Uterus (tissue), 2 donors: ENCODE measurements around the gene CKS1B.

ENCODE experiments used
- CTCF ChIP-seq, 4 experiments: fragments of 200-600 bp in 2 of 4; fragments of 450-650 bp in 2 of 4; sonication (generic) in 2 of 4; IDR thresholded peaks; one replicate each; pipeline ENCODE4 v1.5.1; 2016 to 2019; ENCODE audit warnings: antibody characterized with exemption in 4 of 4, mild to moderate bottlenecking in 2 of 4, moderate library complexity in 1 of 4
- POLR2A ChIP-seq, 2 donors: fragments of 450-650 bp; IDR thresholded peaks; one replicate each; pipeline ENCODE4 v1.6.1; 2016; ENCODE audit warnings: antibody characterized with exemption in 2 of 2, mild to moderate bottlenecking in 1 of 2, moderate library complexity in 1 of 2

DNA sequence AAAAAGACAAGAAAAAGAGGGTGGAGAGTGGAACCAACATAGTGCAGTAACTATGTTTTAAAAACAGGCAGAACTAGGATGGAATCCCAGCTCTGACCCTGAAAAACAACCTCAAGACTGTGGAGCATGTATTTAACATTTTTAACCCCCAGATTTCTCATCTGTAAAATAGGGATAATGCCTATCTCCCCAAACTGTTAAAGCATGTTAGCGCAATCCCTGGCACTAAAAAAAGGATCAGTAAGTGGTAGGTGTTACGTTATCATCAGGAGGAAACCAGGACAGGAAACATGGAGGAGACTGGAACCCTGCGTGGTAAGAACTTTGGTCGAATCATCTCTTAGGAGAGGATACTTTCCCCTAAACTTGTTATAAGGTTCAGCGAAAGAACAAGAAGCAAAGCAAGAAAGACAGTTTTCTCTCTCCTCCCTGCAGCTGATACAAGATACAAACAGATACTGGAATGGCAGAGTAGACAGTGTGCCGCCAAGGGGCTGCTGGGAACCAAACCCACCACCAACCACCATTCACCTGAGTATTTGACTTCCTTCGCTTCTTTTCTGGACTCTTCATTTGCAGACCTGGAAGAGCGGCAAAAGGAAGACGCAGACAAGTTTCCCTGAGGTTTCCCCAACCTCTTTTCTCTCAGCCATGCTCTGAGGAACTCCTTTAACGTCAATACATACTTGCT is 13.9 kb upstream of the CKS1B start:
- TF ChIP-seq POLR2A (IDR thresholded peaks at IDR 0.05) = no peak
- no peak for TF ChIP-seq CTCF (IDR thresholded peaks at IDR 0.05)
